K562 (cell line): ENCODE measurements around the gene CHIC2. TPM values are rescaled to one million over a fixed set of nuclear protein-coding genes. Genes with fewer than 3 reads are reported as not detected.
A peak's percentile ranks its signal among the peaks of the same experiment; 100 is the strongest.

Experiments used
- BRD9 ChIP-seq: fragments of 450-650 bp; IDR thresholded peaks from 2 replicates; pipeline ENCODE4 v1.6.1; 2018; ENCODE audit warnings: low read depth; ENCODE audit not compliant: partially characterized antibody
- JUND ChIP-seq, 2 experiments: IDR thresholded peaks; 2 replicates in 1 of 2; 3 replicates in 1 of 2; pipeline ENCODE4 v1.6.1; 2011; ENCODE audit warnings: borderline replicate concordance in 2 of 2, low read depth in 2 of 2, low read length in 2 of 2, improper control_type of control experiment in 1 of 2, missing biosample characterization in 1 of 2, missing genetic modification characterization in 1 of 2, missing genetic modification reagents in 1 of 2
- KLF1 ChIP-seq: fragments of 450-650 bp; IDR thresholded peaks from 2 replicates; pipeline ENCODE4 v1.6.1; 2016; ENCODE audit warnings: missing genetic modification characterization, missing compliant biosample characterization
- MNT ChIP-seq, 2 experiments: fragments of 450-650 bp; conservative IDR thresholded peaks; 2 replicates each; pipeline ENCODE4 v1.6.1; 2017; ENCODE audit warnings: mild to moderate bottlenecking in 2 of 2, moderate library complexity in 2 of 2
- NR4A1 ChIP-seq, 2 experiments: fragments of 250-450 bp in 1 of 2; fragments of 450-650 bp in 1 of 2; sonication (Bioruptor Pico) in 1 of 2; IDR thresholded peaks; 2 replicates each; pipeline versions ENCODE4 v1.4.0 to v1.6.1; 2016 to 2020; ENCODE audit warnings: mild to moderate bottlenecking in 2 of 2, missing compliant biosample characterization in 1 of 2, missing genetic modification characterization in 1 of 2, moderate library complexity in 1 of 2
- PML ChIP-seq: IDR thresholded peaks from 2 replicates; pipeline ENCODE4 v1.6.1; 2012; ENCODE audit warnings: low read length, inconsistent platforms
- RBM25 ChIP-seq: fragments of 200-400 bp; formaldehyde crosslinking; IDR thresholded peaks from 2 replicates; pipeline ENCODE4 v1.6.1; 2018; ENCODE audit warnings: low read length, low read depth, moderate library complexity; ENCODE audit not compliant: severe bottlenecking
- RFX1 ChIP-seq: fragments of 450-650 bp; IDR thresholded peaks from 2 replicates; pipeline ENCODE4 v1.6.1; 2016; ENCODE audit warnings: mild to moderate bottlenecking, moderate library complexity
- ZFP36 ChIP-seq: fragments of 150-350 bp; IDR thresholded peaks from 2 replicates; pipeline ENCODE4 v1.6.1; 2018; ENCODE audit warnings: low read length, low read depth; ENCODE audit not compliant: partially characterized antibody
- ZFX ChIP-seq: sonication (generic); formaldehyde crosslinking; IDR thresholded peaks from 2 replicates; pipeline ENCODE4 v1.8.0; 2022; ENCODE audit warnings: mild to moderate bottlenecking, missing genetic modification reagents, moderate library complexity
- ZNF197 ChIP-seq: fragments of 200-800 bp; sonication (Bioruptor generic); IDR thresholded peaks from 2 replicates; pipeline ENCODE4 v1.6.1; 2016; ENCODE audit warnings: low read depth, missing genetic modification characterization, missing compliant biosample characterization
- ZNF589 ChIP-seq: fragments of 200-800 bp; sonication (Bioruptor generic); IDR thresholded peaks from 2 replicates; pipeline ENCODE4 v1.6.1; 2016; ENCODE audit warnings: low read depth, missing genetic modification characterization, missing compliant biosample characterization
- polyA plus RNA-seq, 8 experiments: library from polyadenylated mRNA; depleted of rRNA in 4 of 8; stranded (reverse) in 5 of 8; unstranded in 3 of 8; fragments of >200 nt; fragmentation: Nextera tagmentation in 2 of 8; fragmentation: Illumina TruSeq in 1 of 8; extraction: Ambion mirVana in 2 of 8; extraction: Trizol in 1 of 8; gene quantifications; 2 replicates each; pipeline versions ENCODE4 v1.2.1 to v1.2.3, GENCODE V29; 2011 to 2014; ENCODE audit warnings: inconsistent platforms in 1 of 8, missing spikeins in 1 of 8
- total RNA-seq, 7 experiments: library from RNA; depleted of rRNA in 6 of 7; stranded (reverse); fragments of >200 nt in 6 of 7; fragmentation: Illumina TruSeq in 2 of 7; extraction: Trizol in 2 of 7; gene quantifications; 2 replicates each; pipeline versions ENCODE4 v1.2.1 to v1.2.3, GENCODE V29; 2011 to 2021; ENCODE audit warnings: low replicate concordance in 1 of 7
- TF ChIP-seq, protein P1 (sequence below): sonication (generic); formaldehyde crosslinking; IDR thresholded peaks from 2 replicates; pipeline ENCODE4 v1.8.0; 2022; ENCODE audit warnings: missing genetic modification reagents, mild to moderate bottlenecking, moderate library complexity, borderline replicate concordance
- TF ChIP-seq, protein P2 (sequence below): sonication (generic); formaldehyde crosslinking; IDR thresholded peaks from 2 replicates; pipeline ENCODE4 v1.8.0; 2022; ENCODE audit warnings: mild to moderate bottlenecking, missing genetic modification reagents
- TF ChIP-seq, protein P3 (sequence below): fragments of 250-450 bp; sonication (Bioruptor Pico); IDR thresholded peaks from 2 replicates; pipeline ENCODE4 v1.9.0; 2021; ENCODE audit warnings: mild to moderate bottlenecking, inconsistent platforms

The CHIC2 gene
- total and polyA plus RNA-seq, 9 of the 15 experiments (the other 6 are each of a cell fraction or from before 2014, with no cell fraction given) = 0.89 to 25.1 (median 12.1) TPM

DNA sequence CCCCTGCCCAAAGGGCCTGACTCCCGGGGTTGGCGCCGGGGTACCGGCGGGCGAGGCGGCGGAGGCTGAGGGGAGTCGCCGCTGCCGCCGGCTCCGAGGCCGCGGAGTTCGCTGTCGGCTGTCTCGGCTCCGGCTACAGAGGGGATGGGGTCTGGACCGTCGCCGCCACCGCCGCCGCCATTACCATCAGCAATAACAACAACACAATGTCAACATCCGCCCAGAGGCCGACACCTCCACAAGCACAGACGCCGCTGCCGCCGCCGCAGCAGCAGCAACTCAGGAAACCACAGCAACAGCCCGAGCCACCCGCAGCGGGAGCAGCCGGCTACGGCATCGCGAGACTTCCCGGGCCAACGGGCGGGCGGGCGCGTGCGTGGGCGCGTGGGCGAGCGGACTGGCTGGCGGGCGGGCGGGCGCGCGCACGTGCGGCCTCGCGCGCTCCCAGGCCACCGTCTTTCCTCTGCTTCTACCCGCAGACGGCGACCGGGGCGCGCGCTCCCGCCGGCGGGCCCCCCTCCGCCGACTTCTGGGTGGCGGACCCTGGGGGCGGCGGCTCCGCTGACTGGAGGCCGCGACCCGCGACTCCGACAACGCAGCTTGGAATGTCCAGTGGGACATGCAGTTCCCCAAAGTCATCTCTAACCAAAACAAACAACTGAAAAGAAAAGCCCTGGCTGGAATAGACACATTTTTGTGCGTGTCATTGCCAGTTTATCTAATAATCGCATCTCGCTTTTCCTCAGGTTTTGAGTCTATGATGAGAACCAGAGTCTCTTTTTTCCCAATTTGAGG lies at the start of gene CHIC2 (continued):
- peak; percentile 60 to 79; a peak in 2 of 4 replicates for TF ChIP-seq MNT (conservative IDR thresholded peaks at IDR 0.05)
- peak; percentile 16; the same call in 1 of the 2 replicates for TF ChIP-seq JUND (IDR thresholded peaks at IDR 0.05; ENCODE audit: borderline replicate concordance, low read depth, low read length)
- no peak for TF ChIP-seq JUND (tag; IDR thresholded peaks at IDR 0.05; ENCODE audit: borderline replicate concordance, low read depth, low read length)
- TF ChIP-seq, protein P1, sequence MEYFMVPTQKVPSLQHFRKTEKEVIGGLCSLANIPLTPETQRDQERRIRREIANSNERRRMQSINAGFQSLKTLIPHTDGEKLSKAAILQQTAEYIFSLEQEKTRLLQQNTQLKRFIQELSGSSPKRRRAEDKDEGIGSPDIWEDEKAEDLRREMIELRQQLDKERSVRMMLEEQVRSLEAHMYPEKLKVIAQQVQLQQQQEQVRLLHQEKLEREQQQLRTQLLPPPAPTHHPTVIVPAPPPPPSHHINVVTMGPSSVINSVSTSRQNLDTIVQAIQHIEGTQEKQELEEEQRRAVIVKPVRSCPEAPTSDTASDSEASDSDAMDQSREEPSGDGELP (CRISPR knock-in tag) = peak; percentile 64
- peak; percentile 93 for TF ChIP-seq ZFX (CRISPR knock-in tag)
- TF ChIP-seq BRD9 = no peak
- TF ChIP-seq ZFP36 = peak; percentile 20
- TF ChIP-seq RBM25 = peak; percentile 89
- TF ChIP-seq, protein P2, sequence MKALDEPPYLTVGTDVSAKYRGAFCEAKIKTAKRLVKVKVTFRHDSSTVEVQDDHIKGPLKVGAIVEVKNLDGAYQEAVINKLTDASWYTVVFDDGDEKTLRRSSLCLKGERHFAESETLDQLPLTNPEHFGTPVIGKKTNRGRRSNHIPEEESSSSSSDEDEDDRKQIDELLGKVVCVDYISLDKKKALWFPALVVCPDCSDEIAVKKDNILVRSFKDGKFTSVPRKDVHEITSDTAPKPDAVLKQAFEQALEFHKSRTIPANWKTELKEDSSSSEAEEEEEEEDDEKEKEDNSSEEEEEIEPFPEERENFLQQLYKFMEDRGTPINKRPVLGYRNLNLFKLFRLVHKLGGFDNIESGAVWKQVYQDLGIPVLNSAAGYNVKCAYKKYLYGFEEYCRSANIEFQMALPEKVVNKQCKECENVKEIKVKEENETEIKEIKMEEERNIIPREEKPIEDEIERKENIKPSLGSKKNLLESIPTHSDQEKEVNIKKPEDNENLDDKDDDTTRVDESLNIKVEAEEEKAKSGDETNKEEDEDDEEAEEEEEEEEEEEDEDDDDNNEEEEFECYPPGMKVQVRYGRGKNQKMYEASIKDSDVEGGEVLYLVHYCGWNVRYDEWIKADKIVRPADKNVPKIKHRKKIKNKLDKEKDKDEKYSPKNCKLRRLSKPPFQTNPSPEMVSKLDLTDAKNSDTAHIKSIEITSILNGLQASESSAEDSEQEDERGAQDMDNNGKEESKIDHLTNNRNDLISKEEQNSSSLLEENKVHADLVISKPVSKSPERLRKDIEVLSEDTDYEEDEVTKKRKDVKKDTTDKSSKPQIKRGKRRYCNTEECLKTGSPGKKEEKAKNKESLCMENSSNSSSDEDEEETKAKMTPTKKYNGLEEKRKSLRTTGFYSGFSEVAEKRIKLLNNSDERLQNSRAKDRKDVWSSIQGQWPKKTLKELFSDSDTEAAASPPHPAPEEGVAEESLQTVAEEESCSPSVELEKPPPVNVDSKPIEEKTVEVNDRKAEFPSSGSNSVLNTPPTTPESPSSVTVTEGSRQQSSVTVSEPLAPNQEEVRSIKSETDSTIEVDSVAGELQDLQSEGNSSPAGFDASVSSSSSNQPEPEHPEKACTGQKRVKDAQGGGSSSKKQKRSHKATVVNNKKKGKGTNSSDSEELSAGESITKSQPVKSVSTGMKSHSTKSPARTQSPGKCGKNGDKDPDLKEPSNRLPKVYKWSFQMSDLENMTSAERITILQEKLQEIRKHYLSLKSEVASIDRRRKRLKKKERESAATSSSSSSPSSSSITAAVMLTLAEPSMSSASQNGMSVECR (CRISPR knock-in tag) = 0 out of 2 replicates have a peak, but pooled peaks have one; percentile 57
- TF ChIP-seq KLF1 (tag) = 0 out of 2 replicates have a peak, but pooled peaks have one; percentile 15
- peak; percentile 86 for TF ChIP-seq ZNF589 (CRISPR knock-in tag)
- peak; percentile 69; the same call in 1 of the 2 replicates for TF ChIP-seq PML
- TF ChIP-seq RFX1 = peak; percentile 77
- no peak for TF ChIP-seq NR4A1 (CRISPR knock-in tag; IDR thresholded peaks at IDR 0.05)
- 0 out of 2 replicates have a peak, but pooled peaks have one; percentile 49 for TF ChIP-seq NR4A1 (tag; IDR thresholded peaks at IDR 0.05)
- TF ChIP-seq, protein P3, sequence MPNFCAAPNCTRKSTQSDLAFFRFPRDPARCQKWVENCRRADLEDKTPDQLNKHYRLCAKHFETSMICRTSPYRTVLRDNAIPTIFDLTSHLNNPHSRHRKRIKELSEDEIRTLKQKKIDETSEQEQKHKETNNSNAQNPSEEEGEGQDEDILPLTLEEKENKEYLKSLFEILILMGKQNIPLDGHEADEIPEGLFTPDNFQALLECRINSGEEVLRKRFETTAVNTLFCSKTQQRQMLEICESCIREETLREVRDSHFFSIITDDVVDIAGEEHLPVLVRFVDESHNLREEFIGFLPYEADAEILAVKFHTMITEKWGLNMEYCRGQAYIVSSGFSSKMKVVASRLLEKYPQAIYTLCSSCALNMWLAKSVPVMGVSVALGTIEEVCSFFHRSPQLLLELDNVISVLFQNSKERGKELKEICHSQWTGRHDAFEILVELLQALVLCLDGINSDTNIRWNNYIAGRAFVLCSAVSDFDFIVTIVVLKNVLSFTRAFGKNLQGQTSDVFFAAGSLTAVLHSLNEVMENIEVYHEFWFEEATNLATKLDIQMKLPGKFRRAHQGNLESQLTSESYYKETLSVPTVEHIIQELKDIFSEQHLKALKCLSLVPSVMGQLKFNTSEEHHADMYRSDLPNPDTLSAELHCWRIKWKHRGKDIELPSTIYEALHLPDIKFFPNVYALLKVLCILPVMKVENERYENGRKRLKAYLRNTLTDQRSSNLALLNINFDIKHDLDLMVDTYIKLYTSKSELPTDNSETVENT (CRISPR knock-in tag) = 0 out of 2 replicates have a peak, but pooled peaks have one; percentile 29
- TF ChIP-seq ZNF197 (CRISPR knock-in tag) = no peak
